Activated T-cell treated with anti-CD3 and anti-CD28 coated beads for 1 hour (primary cell): ENCODE data around the gene TEX38.
"Not testable (repeated sequence)": the region's sequence is repeated elsewhere in the genome, so short reads cannot be mapped to it uniquely, and the experiment has no call there.

Experiments used
- DNase-seq: peaks from one replicate; pipeline ENCODE4 v3.0.0-alpha.2; 2020; ENCODE audit warnings: low read depth

Gene TEX38

DNA sequence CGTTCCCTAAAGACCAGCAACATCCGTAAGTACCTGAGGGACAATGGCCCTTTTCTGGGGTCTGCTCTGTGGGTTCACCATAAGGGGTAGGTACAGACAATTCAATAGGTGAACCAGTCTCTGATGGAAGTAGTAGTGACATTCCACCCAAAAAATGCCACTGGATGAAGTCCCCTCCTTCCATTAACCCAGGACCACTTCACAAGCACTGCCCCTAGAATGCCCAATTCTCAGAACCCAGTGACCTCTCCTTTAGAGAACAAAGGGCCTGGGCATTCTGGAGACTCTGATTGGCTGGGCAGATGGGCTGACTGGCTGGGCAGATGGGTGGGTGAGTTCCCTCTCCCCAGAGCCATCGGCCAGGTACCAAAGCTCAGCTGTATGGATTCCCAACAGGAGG lies at the start of gene TEX38:
TEX38 (plus strand) TSS at position 301 of the 400 bp plus-strand sequence; CDS start at position 382, 81 bp downstream.
- DNase-seq: no peak

DNA sequence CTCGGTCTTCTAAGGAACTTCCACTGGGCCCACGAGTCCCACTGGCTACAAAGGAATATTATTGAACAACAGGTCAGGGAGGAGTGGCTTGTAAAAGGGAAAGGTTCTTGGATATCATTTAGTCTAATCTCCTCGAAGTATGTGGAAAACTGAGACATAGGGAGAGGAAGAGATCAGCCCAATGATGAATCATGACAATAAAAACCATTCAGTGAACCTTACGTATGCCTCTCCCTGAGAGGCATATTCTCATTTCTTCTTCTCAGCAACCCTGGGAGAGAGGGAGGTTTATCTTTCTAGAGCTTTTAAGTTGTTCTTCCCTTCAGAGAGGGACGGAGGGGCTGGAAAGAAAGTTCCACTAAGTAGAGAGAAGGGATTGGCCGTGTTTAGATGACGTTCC lies 49.7 kb upstream of the TEX38 start:
- DNase-seq: no peak

DNA sequence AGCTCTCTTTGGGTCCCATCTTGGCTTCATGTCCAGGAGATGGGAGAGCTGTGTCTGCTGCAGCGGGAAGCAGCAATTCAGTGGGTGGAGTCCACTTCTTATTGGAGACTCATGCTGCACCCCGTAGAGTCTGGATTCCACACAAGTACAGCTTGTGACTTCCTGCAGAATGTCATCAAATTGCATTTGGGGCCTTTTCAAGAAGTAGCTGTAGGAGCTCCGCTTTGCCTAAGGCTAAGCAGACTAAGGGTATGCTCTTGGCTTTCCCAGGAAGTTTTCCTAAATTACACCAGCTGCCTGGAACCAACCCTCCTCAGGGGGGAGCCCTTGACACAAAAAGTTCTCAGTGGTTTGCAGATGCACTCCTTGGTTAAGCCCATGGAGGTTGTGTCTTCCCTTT lies 49.3 kb upstream of the TEX38 start:
- no peak for DNase-seq

DNA sequence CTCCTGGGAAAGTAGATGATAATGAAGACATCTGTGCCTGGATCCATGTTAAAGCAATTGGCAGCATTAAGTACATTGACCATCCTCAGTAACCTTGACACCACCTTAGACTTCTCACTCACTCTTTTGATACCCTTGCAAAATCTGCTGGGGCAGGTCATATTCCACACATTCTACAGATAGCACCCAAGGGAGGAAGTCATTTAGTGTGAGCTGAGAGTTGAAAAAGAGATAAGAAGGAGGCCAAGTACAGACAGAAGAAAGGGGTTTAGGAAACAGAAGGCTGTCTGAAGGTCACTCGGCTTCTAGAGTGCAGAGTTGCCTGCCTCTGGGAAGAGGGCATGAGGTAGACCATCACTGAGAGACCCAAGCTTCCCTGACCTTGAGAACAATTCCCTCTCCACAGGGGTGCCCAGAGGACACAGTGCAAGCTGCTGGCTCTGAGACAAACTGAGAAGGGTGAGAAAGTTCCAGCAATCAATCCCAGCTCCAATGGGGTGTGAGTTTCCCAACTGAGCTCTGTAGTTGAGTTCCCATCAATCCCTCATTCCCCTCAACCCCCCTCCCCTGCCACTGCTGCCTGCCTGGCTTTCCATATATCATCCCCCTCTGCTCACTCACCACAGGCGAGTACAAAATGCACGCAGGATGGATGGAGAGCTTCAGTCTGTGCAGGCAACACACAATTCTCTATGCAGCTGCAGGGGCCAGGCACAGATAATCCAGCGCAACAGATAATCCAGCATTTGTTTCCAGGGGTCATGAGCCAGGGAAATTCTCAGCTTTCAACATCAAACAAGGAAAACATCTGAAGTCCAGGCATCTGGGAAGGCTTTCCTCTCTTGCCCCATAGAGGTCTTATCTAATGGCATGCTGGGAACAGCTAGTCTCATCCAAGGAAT lies 47.7 kb upstream of the TEX38 start:
- DNase-seq: no peak

DNA sequence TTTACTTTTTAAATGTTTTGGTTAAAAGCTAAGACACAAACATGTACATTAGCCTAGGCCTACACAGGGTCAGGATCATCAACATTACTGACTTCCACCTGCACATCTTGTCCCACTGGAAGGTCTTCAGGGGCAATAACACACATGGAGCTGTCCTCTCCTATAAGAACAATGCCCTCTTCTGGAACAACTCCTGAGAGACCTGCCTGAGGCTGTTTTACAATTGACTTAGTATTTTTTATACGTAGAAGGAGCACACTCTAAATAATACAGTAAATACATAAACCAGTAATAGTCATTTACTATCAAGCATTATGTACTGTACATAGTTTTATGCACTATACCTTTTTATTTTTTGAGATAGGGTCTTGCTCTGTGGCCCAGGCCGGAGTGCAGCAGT lies 40.9 kb upstream of the TEX38 start:
- no peak for DNase-seq

DNA sequence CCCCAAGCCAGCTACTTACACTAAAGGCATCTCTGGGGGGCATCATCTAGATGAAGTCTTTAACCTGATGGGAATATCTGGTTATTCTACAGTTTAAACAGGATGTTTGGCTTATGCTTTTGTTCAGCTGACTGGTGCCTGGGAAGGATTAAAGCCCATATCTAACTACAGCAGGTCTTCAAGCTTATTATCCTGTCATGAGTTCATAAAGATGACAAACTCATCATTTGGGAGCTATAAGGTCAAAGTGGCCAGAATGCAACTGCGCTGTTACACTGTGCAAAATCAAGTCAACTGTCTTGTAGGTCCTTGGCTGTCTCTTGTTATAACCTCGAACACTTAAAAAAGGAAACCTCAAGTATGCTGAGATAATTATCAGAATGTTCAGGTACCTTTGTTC lies 36.4 kb upstream of the TEX38 start:
- DNase-seq: no peak

DNA sequence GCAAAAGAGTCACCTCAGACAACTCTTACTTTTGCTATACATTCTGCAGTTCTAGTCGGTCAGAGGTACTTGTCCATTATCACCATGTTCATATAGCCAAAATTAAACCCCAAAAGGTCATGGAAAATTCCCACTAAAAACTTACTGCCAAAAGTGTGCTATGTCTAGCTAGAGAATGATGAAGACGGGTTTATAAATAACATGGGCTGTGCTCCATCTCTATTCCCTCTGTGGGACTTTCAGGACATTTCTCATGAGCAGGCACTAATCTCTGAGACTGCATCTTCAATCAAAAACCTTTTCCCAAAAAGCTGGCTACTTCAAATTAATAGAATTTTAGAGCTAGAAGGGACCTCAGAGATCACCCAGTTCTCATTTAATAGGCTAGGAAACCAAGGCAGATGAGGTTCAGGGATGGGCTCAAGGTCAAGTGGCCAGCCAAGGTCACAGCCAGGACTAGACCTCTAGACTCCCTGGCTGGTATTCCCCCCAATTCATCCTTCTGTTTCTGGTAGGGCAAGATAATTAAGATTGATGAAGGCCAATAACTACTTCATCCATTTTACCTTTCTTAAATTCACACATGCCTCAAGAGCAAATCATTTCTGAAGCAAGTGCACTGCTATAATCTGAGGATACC lies 34.1 kb upstream of the TEX38 start:
- no peak for DNase-seq

DNA sequence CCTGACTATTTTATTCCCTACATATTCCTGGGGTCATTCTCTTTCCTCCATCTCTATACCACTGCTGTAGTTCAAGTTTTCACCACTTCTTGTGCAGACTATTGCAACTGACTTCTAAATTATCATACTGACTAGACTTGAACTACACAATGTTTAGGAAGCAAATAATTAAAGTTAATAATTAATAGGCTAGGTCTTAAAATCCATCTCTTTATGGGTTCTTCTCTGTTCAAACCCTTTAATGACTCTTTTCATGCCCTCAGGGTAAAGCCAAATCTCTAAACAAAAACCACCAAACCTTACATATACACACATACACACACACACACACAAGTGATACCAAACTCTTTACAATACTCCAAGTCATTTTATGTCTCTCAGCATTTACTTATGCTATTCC lies 32.7 kb upstream of the TEX38 start:
- no peak for DNase-seq

DNA sequence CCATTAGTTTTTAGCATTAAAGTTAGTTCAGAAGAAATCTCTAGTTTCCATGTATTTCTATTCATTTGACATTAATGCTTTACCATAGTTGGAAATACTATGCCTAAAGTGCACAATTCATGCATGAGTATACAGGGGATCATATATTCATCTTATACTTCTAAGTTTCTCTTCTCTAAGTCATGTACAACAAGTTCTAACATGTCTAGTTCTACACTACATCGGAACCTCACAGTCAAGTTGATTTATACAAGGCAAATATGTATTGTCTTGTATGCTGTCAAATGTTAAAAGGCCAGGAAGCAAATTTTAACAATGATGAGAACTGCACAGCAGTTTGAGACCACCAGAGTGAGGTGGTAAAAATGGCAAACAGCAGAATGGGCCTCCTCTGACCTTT lies 32.1 kb upstream of the TEX38 start:
- DNase-seq: no peak

DNA sequence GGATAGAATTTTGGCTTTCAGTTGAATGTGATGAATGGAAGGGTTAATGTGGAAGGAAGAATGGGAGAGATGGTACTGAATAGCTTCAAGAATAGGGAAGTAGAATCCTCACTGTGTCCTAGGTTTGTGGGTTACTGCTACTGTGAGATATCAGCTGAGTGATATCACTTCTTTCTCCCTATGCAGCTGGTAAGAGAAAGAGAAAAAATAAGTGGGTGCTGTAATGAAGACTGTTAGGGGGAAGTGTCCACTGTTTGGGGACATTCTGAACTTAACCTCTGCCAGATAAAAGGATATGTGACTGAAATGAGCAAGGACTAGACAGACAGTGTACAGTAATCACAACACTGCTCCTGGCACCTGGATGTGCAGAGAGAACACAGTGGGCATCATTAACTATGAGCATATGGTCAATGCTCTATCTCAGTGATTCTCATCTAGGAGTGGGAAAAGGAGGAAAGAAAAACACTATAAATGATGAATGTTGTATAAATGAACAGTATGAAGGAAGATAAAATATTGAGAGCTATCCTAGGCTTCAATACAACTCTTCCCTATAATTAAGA lies 29.5 kb upstream of the TEX38 start:
- no peak for DNase-seq

DNA sequence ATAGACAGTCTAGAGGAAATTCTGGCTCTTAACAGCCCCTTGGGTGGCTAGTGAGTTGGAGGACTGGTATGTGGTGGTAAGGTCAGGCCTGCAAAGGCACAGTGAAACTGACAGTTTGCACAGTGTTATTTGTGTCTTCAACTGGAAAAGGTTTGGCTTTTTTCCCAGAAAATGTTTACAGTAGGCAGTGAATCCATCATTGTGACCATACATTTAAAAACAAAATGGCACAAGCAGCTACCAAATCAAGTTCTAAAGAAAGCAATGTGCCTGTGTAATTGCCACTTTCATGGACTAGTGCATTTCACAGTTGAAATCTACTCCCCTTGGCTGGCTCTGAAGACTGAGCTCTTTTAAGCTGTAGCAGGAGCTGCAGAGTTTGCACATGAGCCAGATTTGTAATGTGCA lies 28.3 kb upstream of the TEX38 start:
- no peak for DNase-seq

DNA sequence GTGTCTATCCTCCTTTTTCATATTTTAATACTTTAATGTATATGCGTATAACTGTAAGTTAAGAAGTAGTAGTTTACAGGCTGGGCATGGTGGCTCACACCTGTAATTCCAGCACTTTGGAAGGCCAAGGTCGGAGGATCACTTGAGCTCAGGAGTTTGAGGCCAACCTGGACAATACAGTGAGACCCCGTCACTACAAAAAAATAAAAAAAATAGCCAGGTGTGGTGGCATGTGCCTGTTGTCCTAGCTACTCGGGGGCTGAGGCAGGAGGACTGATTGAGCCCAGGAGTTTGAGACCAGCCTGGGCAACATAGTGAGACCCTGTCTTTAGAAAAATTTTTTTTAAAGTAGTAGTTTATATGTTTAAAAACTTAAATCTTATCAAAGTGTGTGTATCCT lies 25.8 kb upstream of the TEX38 start:
- no peak for DNase-seq

DNA sequence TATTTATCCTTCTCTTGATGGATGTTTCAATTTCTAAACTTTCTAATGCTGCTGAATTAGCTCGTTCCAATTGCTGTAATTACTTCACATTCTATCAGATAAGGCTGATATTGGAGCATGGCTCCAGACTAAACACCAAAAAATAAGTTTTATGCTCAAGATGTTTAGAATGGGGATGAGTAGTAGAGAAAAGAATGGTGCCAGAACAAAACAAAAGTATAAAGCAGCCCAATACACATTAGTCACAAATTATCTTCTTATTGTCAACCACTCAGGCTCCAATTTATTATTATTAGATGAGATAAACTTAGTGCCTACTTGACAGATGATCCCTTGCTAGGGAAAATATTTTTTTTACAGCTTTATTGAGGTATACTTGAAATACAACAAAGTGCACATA lies 25.3 kb upstream of the TEX38 start:
- DNase-seq: no peak

DNA sequence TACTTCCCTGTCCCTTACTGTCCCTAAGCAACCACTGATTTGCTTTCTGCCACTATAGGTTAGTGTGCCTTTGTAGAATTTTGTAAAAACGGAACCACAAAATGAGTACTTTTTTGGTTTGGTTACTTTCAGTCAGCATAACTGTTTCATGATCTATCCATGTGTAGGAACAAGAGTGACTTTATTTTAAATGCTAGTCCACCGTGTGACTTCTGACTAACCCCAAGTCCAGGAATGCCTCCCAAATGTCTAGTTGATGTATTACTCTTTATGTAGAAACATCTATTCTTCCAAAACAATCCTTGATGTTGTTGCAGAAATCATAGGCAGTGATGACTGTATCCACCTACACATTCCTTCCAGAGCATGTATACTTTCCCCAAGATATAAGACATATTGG lies 24.8 kb upstream of the TEX38 start:
- DNase-seq: no peak

DNA sequence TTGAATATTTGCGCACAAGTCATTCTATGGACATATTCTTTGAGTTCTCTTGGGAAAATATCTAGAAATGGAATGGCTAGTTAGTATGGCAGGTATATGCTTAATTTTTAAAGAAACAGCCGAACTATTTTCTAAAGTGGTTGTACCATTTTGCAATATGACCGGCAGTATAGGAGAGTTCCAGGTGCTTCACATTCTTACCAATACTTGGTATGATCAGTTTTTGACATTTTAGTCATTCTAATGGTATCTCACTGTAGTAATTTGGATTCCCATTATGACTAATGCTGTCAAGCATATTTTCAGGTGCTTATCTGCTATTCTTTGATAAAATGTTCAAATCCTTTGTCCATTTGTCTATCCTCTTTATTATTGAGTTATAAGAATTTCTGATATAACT lies 24.0 kb upstream of the TEX38 start:
- DNase-seq: no peak

DNA sequence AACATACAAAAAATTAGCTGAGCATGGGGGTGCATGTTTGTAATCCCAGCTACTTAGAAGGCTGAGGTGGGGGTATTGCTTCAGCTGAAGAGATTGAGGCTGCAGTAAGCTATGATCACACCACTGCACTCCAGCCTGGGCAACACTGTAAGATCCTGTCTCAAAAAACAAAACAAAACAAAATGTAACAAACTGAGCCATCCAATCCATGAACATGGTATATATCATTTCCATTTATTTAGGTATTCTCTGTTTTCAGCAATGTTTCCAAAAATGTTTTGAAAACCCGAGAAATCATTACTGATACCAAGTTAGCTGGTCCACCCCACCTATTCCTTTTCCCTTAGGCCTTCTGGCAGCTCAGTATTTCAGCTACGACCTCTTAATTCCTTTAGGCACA lies 21.9 kb upstream of the TEX38 start:
- no peak for DNase-seq

DNA sequence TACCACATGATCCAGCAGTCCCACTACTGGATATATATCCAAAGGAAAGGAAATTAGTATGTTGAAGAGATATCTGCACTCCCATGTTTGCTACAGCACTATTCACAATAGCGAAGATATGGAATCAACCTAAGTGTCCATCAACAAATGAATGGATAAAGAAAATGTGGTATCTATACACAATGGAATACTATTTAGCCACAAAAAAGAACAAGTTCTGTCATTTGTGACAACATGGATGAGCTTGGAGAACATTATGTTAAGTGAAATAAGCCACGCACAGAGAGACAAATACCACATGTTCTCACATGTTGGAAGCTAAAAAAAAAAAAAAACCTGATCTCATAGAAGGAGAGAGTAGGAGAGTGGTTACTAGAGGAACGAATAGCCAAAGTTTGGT lies 21.2 kb upstream of the TEX38 start:
- DNase-seq: no peak

DNA sequence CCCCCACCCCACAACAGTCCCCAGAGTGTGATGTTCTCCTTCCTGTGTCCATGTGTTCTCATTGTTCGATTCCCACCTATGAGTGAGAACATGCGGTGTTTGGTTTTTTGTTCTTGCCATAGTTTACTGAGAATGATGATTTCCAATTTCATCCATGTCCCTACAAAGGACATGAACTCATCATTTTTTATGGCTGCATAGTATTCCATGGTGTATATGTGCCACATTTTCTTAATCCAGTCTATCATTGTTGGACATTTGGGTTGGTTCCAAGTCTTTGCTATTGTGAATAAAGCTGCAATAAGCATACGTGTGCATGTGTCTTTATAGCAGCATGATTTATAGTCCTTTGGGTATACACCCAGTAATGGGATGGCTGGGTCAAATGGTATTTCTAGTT lies 20.5 kb upstream of the TEX38 start:
- DNase-seq: not testable (repeated sequence)

DNA sequence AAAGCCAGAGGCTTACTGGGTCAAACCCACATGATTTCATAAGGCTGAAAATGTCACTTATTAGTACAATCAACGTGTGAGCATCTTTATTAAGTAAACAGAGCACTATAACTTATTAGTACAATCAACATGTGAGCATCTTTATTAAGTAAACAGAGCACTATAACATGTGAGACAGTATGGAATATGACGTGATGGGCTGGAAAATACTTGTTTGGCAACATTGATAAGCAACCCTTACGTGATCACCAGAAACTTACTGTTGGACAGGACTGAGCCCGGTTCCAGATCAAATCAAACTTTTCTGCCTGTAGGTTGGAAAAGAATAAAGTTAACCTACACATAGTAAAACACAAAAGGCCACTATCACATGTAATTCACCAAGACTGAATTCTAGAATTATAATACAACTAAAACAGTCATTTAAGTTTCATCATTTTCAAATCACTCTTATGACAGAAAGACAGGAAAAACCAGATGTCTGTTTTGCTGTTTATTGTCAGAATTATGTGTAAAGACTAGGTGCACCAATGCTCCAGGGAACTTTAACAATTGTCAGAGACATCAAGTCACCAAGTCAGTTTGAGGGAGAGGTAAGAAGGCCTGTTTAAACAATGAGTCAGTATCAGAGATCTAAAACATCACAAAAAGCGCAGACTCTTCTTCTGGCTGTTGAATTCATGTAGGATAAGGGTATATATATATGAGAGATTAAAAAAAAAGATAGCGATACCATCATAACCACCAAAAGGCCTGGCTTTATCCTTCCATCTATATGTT lies 19.1 kb upstream of the TEX38 start:
- DNase-seq: no peak

DNA sequence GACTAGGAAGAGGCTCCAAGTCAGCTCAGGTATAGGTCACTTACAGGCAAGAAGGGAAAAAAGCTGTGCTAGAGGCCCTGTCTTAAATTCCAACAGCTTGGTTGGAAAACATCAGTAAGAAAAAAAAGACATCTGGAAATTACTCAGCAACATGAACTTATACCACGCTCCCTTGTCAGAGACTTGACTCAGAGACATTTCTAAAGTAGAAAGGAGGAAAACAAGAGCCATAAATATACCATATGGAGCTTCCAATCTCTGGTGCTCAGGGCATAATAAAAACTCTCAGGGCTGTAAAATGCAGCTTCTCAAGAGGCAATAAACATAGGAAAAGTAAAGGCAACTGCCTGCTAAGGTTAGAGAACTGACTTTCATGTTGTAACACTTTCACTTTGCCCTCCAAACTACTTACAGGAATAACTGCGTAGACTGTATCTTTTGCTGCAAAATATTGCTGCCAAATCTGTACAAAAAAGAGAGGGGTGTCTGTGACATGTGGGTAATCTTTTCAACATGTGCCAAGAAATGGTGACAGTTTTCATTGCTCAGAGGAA lies 18.2 kb upstream of the TEX38 start:
- no peak for DNase-seq

DNA sequence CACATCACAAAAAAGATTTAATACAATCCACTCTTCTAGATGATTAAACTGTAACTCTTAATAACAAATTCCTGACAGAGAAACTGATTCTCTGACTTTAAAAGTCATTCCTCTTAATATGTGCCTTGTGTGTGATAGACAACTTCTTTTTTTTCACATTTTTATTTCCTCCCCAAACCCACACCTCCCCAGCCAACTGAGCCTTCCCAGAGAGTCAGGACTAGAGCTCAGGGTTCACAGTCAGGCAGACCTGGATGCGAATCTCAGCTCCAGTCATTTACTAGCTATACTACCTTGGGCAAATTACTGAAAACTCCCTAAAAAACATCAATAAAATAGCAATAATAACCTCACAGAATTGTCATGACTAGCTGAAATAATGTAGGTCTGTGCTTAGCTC lies 17.6 kb upstream of the TEX38 start:
- DNase-seq: no peak

DNA sequence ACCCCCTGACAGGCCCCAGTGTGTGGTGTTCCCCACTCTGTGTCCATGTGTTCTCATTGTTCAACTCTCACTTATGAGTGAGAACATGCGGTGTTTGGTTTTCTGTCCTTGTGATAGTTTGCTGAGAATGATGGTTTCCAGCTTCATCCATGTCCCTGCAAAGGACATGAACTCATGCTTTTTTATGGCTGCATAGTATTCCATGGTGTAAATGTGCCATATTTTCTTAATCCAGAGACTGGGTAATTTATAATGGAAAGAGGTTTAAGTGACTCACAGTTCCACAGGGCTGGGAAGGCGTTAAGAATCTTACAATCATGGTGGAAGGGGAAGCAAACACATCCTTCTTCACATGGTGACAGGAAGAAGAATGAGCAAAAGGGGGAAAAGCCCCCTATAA lies 17.0 kb upstream of the TEX38 start:
- not testable (repeated sequence) for DNase-seq
